ACC112 (cell line): ENCODE results near the gene BTBD18.

Source experiments
- H2AFZ ChIP-seq: fragments of 200-600 bp; sonication (generic); one replicate; pipeline ENCODE4 v1.6.0; 2017; ENCODE audit warnings: antibody characterized with exemption, low read length; ENCODE audit not compliant: unreplicated experiment
- H3K27ac ChIP-seq: fragments of 200-600 bp; sonication (generic); 2 replicates; pipeline ENCODE4 v1.5.1; 2014; ENCODE audit warnings: low read depth, mild to moderate bottlenecking, antibody characterized with exemption, low read length, moderate library complexity
- H3K27me3 ChIP-seq: fragments of 200-600 bp; sonication (generic); 2 replicates; pipeline ENCODE4 v1.6.1; 2014; ENCODE audit warnings: mild to moderate bottlenecking, antibody characterized with exemption, low read length, moderate library complexity, mixed read lengths; ENCODE audit not compliant: insufficient read depth
- H3K36me3 ChIP-seq: fragments of 200-600 bp; sonication (generic); 2 replicates; pipeline ENCODE4 v1.6.1; 2016; ENCODE audit warnings: mild to moderate bottlenecking, antibody characterized with exemption, low read length, moderate library complexity, mixed read lengths; ENCODE audit not compliant: insufficient read depth
- H3K4me1 ChIP-seq: fragments of 200-600 bp; sonication (generic); one replicate; pipeline ENCODE4 v1.6.1; 2016; ENCODE audit warnings: low read length, mixed read lengths; ENCODE audit not compliant: insufficient read depth, unreplicated experiment, control insufficient read depth
- H3K4me3 ChIP-seq: fragments of 200-600 bp; sonication (generic); 2 replicates; pipeline ENCODE4 v1.5.1; 2014; ENCODE audit warnings: mild to moderate bottlenecking, low read depth, low read length
- H3K79me2 ChIP-seq: fragments of 200-600 bp; sonication (generic); one replicate; pipeline ENCODE4 v1.6.0; 2016; ENCODE audit warnings: low read length; ENCODE audit not compliant: control insufficient read depth, unreplicated experiment, insufficient read depth

Gene BTBD18

GRCh38 chr11:57704932-57705331 is 46.7 kb downstream of the BTBD18 start:
- Histone ChIP-seq H3K4me1 (no peaks in the 10 kb centered on the region), H3K4me3 (no peak overlapping the region), H3K79me2 (peaks cover 3% of the 10 kb centered on the region), H3K27ac (no peak overlapping the region), H3K27me3 (no peaks in the 10 kb centered on the region), H3K36me3 (peaks cover 18% of the 10 kb centered on the region), H2AFZ (no peak overlapping the region)

GRCh38 chr11:57703341-57703740 is 48.3 kb downstream of the BTBD18 start:
- Histone ChIP-seq H3K4me3 (no peak overlapping the region), H3K4me1 (no peaks in the 10 kb centered on the region), H3K27me3 (no peaks in the 10 kb centered on the region), H3K36me3 (peaks cover 22% of the 10 kb centered on the region), H2AFZ (no peak overlapping the region), H3K79me2 (no peaks in the 10 kb centered on the region), H3K27ac (no peak overlapping the region)

- Histone ChIP-seq H3K27me3 (no peaks in the 10 kb centered on the region), H3K36me3 (peaks cover 31% of the 10 kb centered on the region), H3K4me3 (no peak overlapping the region), H3K4me1 (no peaks in the 10 kb centered on the region), H3K27ac (no peak overlapping the region), H2AFZ (no peak overlapping the region), H3K79me2 (no peaks in the 10 kb centered on the region)
Observed at GRCh38 chr11:57700425-57700824, 51.2 kb downstream of the BTBD18 start.

- no peaks in the 10 kb centered on the region for H3K27me3 ChIP-seq
- H3K4me3 ChIP-seq: no peak overlapping the region
- no peaks in the 10 kb centered on the region for H3K4me1 ChIP-seq
- H3K36me3 ChIP-seq: peaks cover 30% of the 10 kb centered on the region
- no peak overlapping the region for H2AFZ ChIP-seq
- no peaks in the 10 kb centered on the region for H3K79me2 ChIP-seq
- no peak overlapping the region for H3K27ac ChIP-seq
Observed at GRCh38 chr11:57699813-57700212, 51.8 kb downstream of the BTBD18 start.

- Histone ChIP-seq H2AFZ (no peak overlapping the region), H3K36me3 (peaks cover 25% of the 10 kb centered on the region; the same call in 1 of the 2 replicates), H3K4me1 (no peaks in the 10 kb centered on the region), H3K79me2 (no peaks in the 10 kb centered on the region), H3K4me3 (no peak overlapping the region), H3K27ac (no peak overlapping the region), H3K27me3 (no peaks in the 10 kb centered on the region)
Observed at GRCh38 chr11:57698843-57699365, 52.7 kb downstream of the BTBD18 start.
